Panc1 (cell line): ENCODE measurements around the gene TRAF3IP1. TPM values are rescaled to one million over a fixed set of nuclear protein-coding genes. Genes with fewer than 3 reads are reported as not detected.

Experiments used
- ATAC-seq: fragments of 200-7000 bp; cut with Tn5 transposase; 2 replicates; pipeline ENCODE4 v1.9.1; 2020; ENCODE audit warnings: mild to moderate bottlenecking, moderate library complexity
- BruUV-seq: library from RNA; stranded (reverse); fragments of 400-500 nt; replicated peaks from 2 replicates; lab custom pipeline; 2021; lab: Mats Ljungman, UMichigan
- CTCF ChIA-PET: fragments of 300-600 bp; sonication (Branson Sonifier 250); formaldehyde crosslinking; loops from one replicate; lab custom pipeline; 2022; ENCODE audit warnings: antibody characterized with exemption; lab: Charles Lee
- POLR2A ChIA-PET: fragments of 300-600 bp; sonication (Branson Sonifier 250); formaldehyde crosslinking; loops from one replicate; lab custom pipeline; 2022; ENCODE audit warnings: antibody characterized with exemption; lab: Charles Lee
- DNase-seq: peaks from one replicate; pipeline ENCODE4 v3.0.0-alpha.2; 2010; ENCODE audit warnings: low read depth, low spot score
- H3K27ac ChIP-seq: 2 replicates; pipeline ENCODE4 v1.5.1; 2011; ENCODE audit warnings: mild to moderate bottlenecking, low read length, inconsistent platforms
- H3K27me3 ChIP-seq: fragments of 200-500 bp; sonication (Bioruptor generic); 2 replicates; pipeline ENCODE4 v1.6.0; 2014; ENCODE audit warnings: low read length, inconsistent platforms; ENCODE audit not compliant: control insufficient read depth, insufficient read depth
- H3K36me3 ChIP-seq: fragments of 200-500 bp; sonication (Bioruptor generic); 2 replicates; pipeline ENCODE4 v1.5.1; 2014; ENCODE audit warnings: inconsistent platforms, mild to moderate bottlenecking, low read length, moderate library complexity; ENCODE audit not compliant: control insufficient read depth, insufficient read depth
- H3K4me1 ChIP-seq: 2 replicates; pipeline ENCODE4 v1.5.1; 2011; ENCODE audit warnings: inconsistent platforms, mild to moderate bottlenecking, low read length, moderate library complexity; ENCODE audit not compliant: control insufficient read depth, insufficient read depth
- H3K4me3 ChIP-seq, 2 experiments: 2 replicates each; pipeline ENCODE4 v1.5.1; 2011 to 2012; ENCODE audit warnings: low read depth in 2 of 2, low read length in 2 of 2, mild to moderate bottlenecking in 2 of 2, inconsistent platforms in 1 of 2, moderate library complexity in 1 of 2
- H3K9me3 ChIP-seq: fragments of 200-500 bp; sonication (Bioruptor generic); 2 replicates; pipeline ENCODE4 v1.5.1; 2014; ENCODE audit warnings: low read depth, mild to moderate bottlenecking, inconsistent platforms, low read length, moderate library complexity; ENCODE audit not compliant: control insufficient read depth, insufficient read depth
- POLR2AphosphoS5 ChIP-seq: IDR thresholded peaks from 2 replicates; pipeline ENCODE4 v1.6.1; 2012; ENCODE audit warnings: mild to moderate bottlenecking, low read depth, low read length, moderate library complexity
- SIN3A ChIP-seq: IDR thresholded peaks from 2 replicates; pipeline ENCODE4 v1.6.1; 2012; ENCODE audit warnings: low read depth, mild to moderate bottlenecking, low read length, moderate library complexity, borderline replicate concordance; ENCODE audit not compliant: insufficient read depth
- TCF7L2 ChIP-seq: IDR thresholded peaks from 2 replicates; pipeline ENCODE4 v1.6.1; 2011; ENCODE audit warnings: mild to moderate bottlenecking, low read depth, low read length, inconsistent platforms
- in situ Hi-C: cut with HindIII; loops from 2 replicates; pipeline ENCODE4 v1.10.0; 2016; ENCODE audit warnings: low sequenced_read_pairs, low pct_unique_long_range_greater_than_20kb
- intact Hi-C: fragments of 100-400 bp; cut with micrococcal nuclease; formaldehyde crosslinking; loops from one replicate; pipeline ENCODE4 v1.10.0; 2022; ENCODE audit not compliant: unreplicated experiment
- total RNA-seq: library from RNA; stranded (reverse); gene quantifications from one replicate; pipeline ENCODE4 v1.2.1, GENCODE V29; 2021; ENCODE audit not compliant: unreplicated experiment
- TF ChIP-seq, protein P1 (sequence below), 2 experiments: IDR thresholded peaks; 2 replicates each; pipeline ENCODE4 v1.6.1; 2011 to 2012; ENCODE audit warnings: low read depth in 2 of 2, control low read depth in 1 of 2, low read length in 1 of 2, mild to moderate bottlenecking in 1 of 2, moderate library complexity in 1 of 2; ENCODE audit not compliant: insufficient read depth in 1 of 2
- TF ChIP-seq, protein P2 (sequence below): fragments of 450-650 bp; IDR thresholded peaks from 2 replicates; pipeline ENCODE4 v1.5.1; 2017; ENCODE audit warnings: mild to moderate bottlenecking

Gene TRAF3IP1
- total RNA-seq, 1 experiment from 2014 or later: 23.4 TPM

DNA sequence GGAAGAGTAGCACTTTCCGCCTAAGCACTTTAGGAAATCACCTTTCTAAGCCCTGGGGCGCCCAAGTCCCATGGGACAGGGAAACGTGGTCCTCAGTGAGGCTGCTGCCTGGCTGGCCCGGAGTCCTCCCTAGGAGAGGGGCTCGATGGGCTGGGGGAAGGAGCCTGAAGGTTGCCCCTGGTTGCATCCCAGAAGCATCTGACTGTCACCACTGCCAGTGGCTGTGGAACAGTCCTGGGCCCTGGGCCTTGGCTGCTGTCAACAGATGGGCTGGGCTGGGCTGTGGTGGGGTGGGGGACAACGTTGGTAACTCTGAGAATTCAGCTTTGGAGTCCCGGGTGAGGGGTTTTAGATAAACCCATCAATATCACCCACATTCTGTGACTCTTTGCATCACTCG lies 128.9 kb downstream of the TRAF3IP1 start:
- Histone ChIP-seq H3K9me3 (no peaks in the 10 kb centered on the region; the same call in 1 of the 2 replicates), H3K4me3 (no peak overlapping the region), H3K4me1 (no peaks in the 10 kb centered on the region), H3K27ac (no peak overlapping the region), H3K27me3 (no peaks in the 10 kb centered on the region), H3K36me3 (peaks cover 8% of the 10 kb centered on the region)
- TF ChIP-seq TCF7L2 (no peak), SIN3A (no peak), POLR2AphosphoS5 (no peak)
- TF ChIP-seq, protein P1, sequence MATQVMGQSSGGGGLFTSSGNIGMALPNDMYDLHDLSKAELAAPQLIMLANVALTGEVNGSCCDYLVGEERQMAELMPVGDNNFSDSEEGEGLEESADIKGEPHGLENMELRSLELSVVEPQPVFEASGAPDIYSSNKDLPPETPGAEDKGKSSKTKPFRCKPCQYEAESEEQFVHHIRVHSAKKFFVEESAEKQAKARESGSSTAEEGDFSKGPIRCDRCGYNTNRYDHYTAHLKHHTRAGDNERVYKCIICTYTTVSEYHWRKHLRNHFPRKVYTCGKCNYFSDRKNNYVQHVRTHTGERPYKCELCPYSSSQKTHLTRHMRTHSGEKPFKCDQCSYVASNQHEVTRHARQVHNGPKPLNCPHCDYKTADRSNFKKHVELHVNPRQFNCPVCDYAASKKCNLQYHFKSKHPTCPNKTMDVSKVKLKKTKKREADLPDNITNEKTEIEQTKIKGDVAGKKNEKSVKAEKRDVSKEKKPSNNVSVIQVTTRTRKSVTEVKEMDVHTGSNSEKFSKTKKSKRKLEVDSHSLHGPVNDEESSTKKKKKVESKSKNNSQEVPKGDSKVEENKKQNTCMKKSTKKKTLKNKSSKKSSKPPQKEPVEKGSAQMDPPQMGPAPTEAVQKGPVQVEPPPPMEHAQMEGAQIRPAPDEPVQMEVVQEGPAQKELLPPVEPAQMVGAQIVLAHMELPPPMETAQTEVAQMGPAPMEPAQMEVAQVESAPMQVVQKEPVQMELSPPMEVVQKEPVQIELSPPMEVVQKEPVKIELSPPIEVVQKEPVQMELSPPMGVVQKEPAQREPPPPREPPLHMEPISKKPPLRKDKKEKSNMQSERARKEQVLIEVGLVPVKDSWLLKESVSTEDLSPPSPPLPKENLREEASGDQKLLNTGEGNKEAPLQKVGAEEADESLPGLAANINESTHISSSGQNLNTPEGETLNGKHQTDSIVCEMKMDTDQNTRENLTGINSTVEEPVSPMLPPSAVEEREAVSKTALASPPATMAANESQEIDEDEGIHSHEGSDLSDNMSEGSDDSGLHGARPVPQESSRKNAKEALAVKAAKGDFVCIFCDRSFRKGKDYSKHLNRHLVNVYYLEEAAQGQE (IDR thresholded peaks at IDR 0.05; ENCODE audit: insufficient read depth in 1 of 2, low read depth in 2 of 2, low read length in 1 of 2): no peak
- TF ChIP-seq, protein P2, sequence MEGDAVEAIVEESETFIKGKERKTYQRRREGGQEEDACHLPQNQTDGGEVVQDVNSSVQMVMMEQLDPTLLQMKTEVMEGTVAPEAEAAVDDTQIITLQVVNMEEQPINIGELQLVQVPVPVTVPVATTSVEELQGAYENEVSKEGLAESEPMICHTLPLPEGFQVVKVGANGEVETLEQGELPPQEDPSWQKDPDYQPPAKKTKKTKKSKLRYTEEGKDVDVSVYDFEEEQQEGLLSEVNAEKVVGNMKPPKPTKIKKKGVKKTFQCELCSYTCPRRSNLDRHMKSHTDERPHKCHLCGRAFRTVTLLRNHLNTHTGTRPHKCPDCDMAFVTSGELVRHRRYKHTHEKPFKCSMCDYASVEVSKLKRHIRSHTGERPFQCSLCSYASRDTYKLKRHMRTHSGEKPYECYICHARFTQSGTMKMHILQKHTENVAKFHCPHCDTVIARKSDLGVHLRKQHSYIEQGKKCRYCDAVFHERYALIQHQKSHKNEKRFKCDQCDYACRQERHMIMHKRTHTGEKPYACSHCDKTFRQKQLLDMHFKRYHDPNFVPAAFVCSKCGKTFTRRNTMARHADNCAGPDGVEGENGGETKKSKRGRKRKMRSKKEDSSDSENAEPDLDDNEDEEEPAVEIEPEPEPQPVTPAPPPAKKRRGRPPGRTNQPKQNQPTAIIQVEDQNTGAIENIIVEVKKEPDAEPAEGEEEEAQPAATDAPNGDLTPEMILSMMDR: no peak
- POLR2A ChIA-PET: interaction anchor here (0.9 kb wide), 1 partner anchor 23 kb away, joined by 3 read pairs; no protein-coding TSS in a partner anchor
- intact Hi-C loops (no loop called here), in situ Hi-C loops (no loop called here)
- no peak for DNase-seq
- CTCF ChIA-PET: no interaction called here
- no TSS peak for BruUV-seq
- no peak for ATAC-seq

DNA sequence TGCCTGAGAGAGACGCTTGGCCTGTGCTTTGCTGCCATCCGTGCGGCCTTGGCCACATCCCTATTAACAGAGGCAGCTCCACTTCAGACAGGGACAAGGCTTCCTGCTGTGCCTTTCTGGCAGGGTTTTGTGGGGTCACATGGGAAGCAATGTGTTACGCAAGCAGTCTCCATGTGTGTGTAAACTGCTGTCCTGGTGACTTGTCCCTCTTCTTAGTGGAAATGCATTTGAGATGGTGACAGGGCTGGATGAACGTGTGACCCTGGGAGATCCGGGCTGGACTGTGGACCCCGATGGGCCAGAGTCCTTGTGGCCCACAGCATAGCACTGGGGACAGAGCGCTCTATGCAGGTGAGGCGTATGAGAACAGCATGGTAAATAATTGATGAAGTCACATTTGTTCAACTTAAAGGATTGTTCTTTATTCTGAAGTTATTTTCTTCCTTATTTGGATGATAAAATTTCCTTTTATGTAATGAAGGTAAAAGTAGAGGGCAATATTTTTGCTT lies 129.6 kb downstream of the TRAF3IP1 start:
- DNase-seq: no peak
- Histone ChIP-seq H3K4me1 (no peaks in the 10 kb centered on the region), H3K4me3 (no peak overlapping the region), H3K36me3 (peaks cover 7% of the 10 kb centered on the region), H3K27me3 (no peaks in the 10 kb centered on the region), H3K9me3 (no peaks in the 10 kb centered on the region; the same call in 1 of the 2 replicates), H3K27ac (no peak overlapping the region)
- no TSS peak for BruUV-seq
- CTCF ChIA-PET: no interaction called here
- intact Hi-C loops: no loop called here
- POLR2A ChIA-PET: no interaction called here
- in situ Hi-C loops: no loop called here
- no peak for TF ChIP-seq SIN3A
- TF ChIP-seq, protein P1 (IDR thresholded peaks at IDR 0.05; ENCODE audit: insufficient read depth in 1 of 2, low read depth in 2 of 2, low read length in 1 of 2): no peak
- no peak for TF ChIP-seq TCF7L2
- TF ChIP-seq POLR2AphosphoS5: no peak
- TF ChIP-seq, protein P2: no peak
- ATAC-seq: no peak
